ENCODE measurements around the gene COL7A1.

- TF ChIP-seq CTCF (IDR thresholded peaks at IDR 0.05; ENCODE audit: borderline replicate concordance, extremely low read depth, low read length, poor library complexity, severe bottlenecking) (no peak), EZH2 (IDR thresholded peaks at IDR 0.05; ENCODE audit: borderline replicate concordance, low read depth, low read length, severe bottlenecking) (no peak)
Observed at GRCh38 chr3:48591436-48591835, 3.7 kb downstream of the COL7A1 start.
